Astrocyte (in vitro differentiated cells and primary cell): ENCODE results near the gene GALK2. TPM values are rescaled to one million over a fixed set of nuclear protein-coding genes. Genes with fewer than 3 reads are reported as not detected.

Source experiments
- DNase-seq: peaks from one replicate; pipeline ENCODE4 v3.0.0-alpha.2; 2010; ENCODE audit warnings: low read depth
- FAIRE-seq: peaks from 2 replicates; lab custom pipeline; 2011; peaks lifted over from hg19 to GRCh38; lab: Jason Lieb, UNC
- H2AFZ ChIP-seq: 2 replicates; pipeline ENCODE4 v1.6.0; 2012; ENCODE audit warnings: low read depth, low read length, inconsistent platforms
- H3K27ac ChIP-seq: 2 replicates; pipeline ENCODE4 v1.5.1; 2011; ENCODE audit warnings: low read depth, low read length, inconsistent platforms
- H3K27me3 ChIP-seq: 2 replicates; pipeline ENCODE4 v1.6.0; 2011; ENCODE audit warnings: low read length, inconsistent platforms; ENCODE audit not compliant: insufficient read depth
- H3K36me3 ChIP-seq: 2 replicates; pipeline ENCODE4 v1.5.1; 2011; ENCODE audit warnings: low read length, inconsistent platforms; ENCODE audit not compliant: insufficient read depth
- H3K4me1 ChIP-seq: 2 replicates; pipeline ENCODE4 v1.5.1; 2011; ENCODE audit warnings: low read length, inconsistent platforms; ENCODE audit not compliant: insufficient read depth
- H3K4me2 ChIP-seq: 2 replicates; pipeline ENCODE4 v1.6.0; 2012; ENCODE audit warnings: low read length, inconsistent platforms
- H3K4me3 ChIP-seq: 2 replicates; pipeline ENCODE4 v1.5.1; 2011; ENCODE audit warnings: low read depth, mild to moderate bottlenecking, low read length, inconsistent platforms; ENCODE audit not compliant: insufficient read depth
- H3K79me2 ChIP-seq: 2 replicates; pipeline ENCODE4 v1.6.0; 2012; ENCODE audit warnings: mild to moderate bottlenecking, low read length, inconsistent platforms; ENCODE audit not compliant: insufficient read depth
- H3K9ac ChIP-seq: 2 replicates; pipeline ENCODE4 v1.6.0; 2012; ENCODE audit warnings: mild to moderate bottlenecking, low read length, inconsistent platforms
- H3K9me3 ChIP-seq: 2 replicates; pipeline ENCODE4 v1.5.1; 2012; ENCODE audit warnings: low read depth, mild to moderate bottlenecking, low read length, inconsistent platforms; ENCODE audit not compliant: insufficient read depth
- H4K20me1 ChIP-seq: 2 replicates; pipeline ENCODE4 v1.6.0; 2012; ENCODE audit warnings: low read length, inconsistent platforms; ENCODE audit not compliant: insufficient read depth
- H3K27ac Mint-ChIP-seq: one replicate; pipeline ENCODE4 v1.8.0; 2021; ENCODE audit warnings: mild to moderate bottlenecking, mixed read lengths; ENCODE audit not compliant: unreplicated experiment
- H3K27me3 Mint-ChIP-seq: one replicate; pipeline ENCODE4 v1.8.0; 2021; ENCODE audit warnings: low read depth, mixed read lengths; ENCODE audit not compliant: unreplicated experiment
- H3K36me3 Mint-ChIP-seq: one replicate; pipeline ENCODE4 v1.8.0; 2021; ENCODE audit warnings: low read depth, mixed read lengths; ENCODE audit not compliant: unreplicated experiment
- H3K4me1 Mint-ChIP-seq: one replicate; pipeline ENCODE4 v1.8.0; 2021; ENCODE audit warnings: low read depth, mixed read lengths; ENCODE audit not compliant: unreplicated experiment
- H3K4me3 Mint-ChIP-seq: one replicate; pipeline ENCODE4 v1.8.0; 2021; ENCODE audit warnings: mild to moderate bottlenecking, moderate library complexity, mixed read lengths; ENCODE audit not compliant: unreplicated experiment
- H3K9me3 Mint-ChIP-seq: one replicate; pipeline ENCODE4 v1.8.0; 2021; ENCODE audit warnings: mild to moderate bottlenecking, mixed read lengths; ENCODE audit not compliant: unreplicated experiment
- EZH2 ChIP-seq: IDR thresholded peaks from 2 replicates; pipeline ENCODE4 v1.6.1; 2012; ENCODE audit warnings: mild to moderate bottlenecking, low read length, inconsistent platforms; ENCODE audit not compliant: insufficient read depth
- total RNA-seq: library from RNA; stranded (reverse); gene quantifications from 2 replicates; pipeline ENCODE4 v1.2.1, GENCODE V29; 2021
- TF ChIP-seq, protein P1 (sequence below): IDR thresholded peaks from 2 replicates; pipeline ENCODE4 v1.5.1; 2011; ENCODE audit warnings: low read depth, mild to moderate bottlenecking, inconsistent platforms, low read length, moderate library complexity; ENCODE audit not compliant: insufficient read depth

The GALK2 gene
- total RNA-seq, 1 donor from 2014 or later, result 21.4 TPM

DNA sequence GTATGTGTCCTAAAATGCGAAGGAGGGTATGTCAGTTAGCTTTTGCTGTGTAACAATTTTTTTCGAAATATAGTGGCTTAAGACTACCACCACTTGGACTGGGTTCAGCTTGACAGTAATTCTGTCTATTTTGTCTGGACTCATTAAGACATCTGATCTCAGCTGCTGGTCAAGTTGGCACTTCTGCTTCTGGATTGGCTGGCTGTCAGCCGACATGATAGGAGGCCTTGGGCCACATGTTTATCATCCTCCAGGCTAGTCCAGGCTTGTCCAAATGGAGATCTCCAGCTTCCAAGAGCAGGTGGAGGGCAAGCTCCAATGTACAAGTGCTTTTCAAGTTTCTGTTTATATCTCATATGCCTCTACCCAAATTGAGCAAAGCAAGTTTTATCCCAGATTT, 95.9 kb downstream of the GALK2 start:
- Histone ChIP-seq H3K4me2 (no peak overlapping the region), H3K27me3 (no peaks in the 10 kb centered on the region), H3K79me2 (peaks cover 3% of the 10 kb centered on the region), H3K27ac (no peak overlapping the region), H3K36me3 (no peaks in the 10 kb centered on the region), H4K20me1 (peaks cover 4% of the 10 kb centered on the region), H3K4me1 (peaks cover 3% of the 10 kb centered on the region), H3K4me3 (no peak overlapping the region), H3K9ac (no peak overlapping the region), H2AFZ (no peak overlapping the region), H3K9me3 (no peaks in the 10 kb centered on the region)
- Mint-ChIP-seq H3K27ac (no peak overlapping the region), H3K27me3 (no peaks in the 10 kb centered on the region), H3K9me3 (peaks cover 6% of the 10 kb centered on the region), H3K4me3 (no peak overlapping the region), H3K36me3 (peaks cover 15% of the 10 kb centered on the region), H3K4me1 (peaks cover 8% of the 10 kb centered on the region)
- DNase-seq (no peak), FAIRE-seq (no peak)
- no peak for TF ChIP-seq EZH2
- TF ChIP-seq, protein P1, sequence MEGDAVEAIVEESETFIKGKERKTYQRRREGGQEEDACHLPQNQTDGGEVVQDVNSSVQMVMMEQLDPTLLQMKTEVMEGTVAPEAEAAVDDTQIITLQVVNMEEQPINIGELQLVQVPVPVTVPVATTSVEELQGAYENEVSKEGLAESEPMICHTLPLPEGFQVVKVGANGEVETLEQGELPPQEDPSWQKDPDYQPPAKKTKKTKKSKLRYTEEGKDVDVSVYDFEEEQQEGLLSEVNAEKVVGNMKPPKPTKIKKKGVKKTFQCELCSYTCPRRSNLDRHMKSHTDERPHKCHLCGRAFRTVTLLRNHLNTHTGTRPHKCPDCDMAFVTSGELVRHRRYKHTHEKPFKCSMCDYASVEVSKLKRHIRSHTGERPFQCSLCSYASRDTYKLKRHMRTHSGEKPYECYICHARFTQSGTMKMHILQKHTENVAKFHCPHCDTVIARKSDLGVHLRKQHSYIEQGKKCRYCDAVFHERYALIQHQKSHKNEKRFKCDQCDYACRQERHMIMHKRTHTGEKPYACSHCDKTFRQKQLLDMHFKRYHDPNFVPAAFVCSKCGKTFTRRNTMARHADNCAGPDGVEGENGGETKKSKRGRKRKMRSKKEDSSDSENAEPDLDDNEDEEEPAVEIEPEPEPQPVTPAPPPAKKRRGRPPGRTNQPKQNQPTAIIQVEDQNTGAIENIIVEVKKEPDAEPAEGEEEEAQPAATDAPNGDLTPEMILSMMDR, result no peak

GRCh38 chr15:49270541-49271421, 100.7 kb downstream of the GALK2 start:
- H2AFZ ChIP-seq, result no peak overlapping the region
- H3K27me3 Mint-ChIP-seq, result no peaks in the 10 kb centered on the region
- no peak overlapping the region for H3K4me3 ChIP-seq
- H3K9me3 ChIP-seq, result no peaks in the 10 kb centered on the region
- peaks cover 9% of the 10 kb centered on the region for H3K36me3 Mint-ChIP-seq
- H3K4me1 Mint-ChIP-seq, result peaks cover 14% of the 10 kb centered on the region
- H3K9me3 Mint-ChIP-seq, result peaks cover under 1% of the 10 kb centered on the region
- H3K4me3 Mint-ChIP-seq, result no peak overlapping the region
- H3K4me2 ChIP-seq, result peak overlapping the region; percentile 17
- DNase-seq (peak; percentile 96), FAIRE-seq (peak; percentile 65)
- peaks cover 10% of the 10 kb centered on the region for H3K4me1 ChIP-seq
- H3K27me3 ChIP-seq, result no peaks in the 10 kb centered on the region
- no peak for TF ChIP-seq EZH2
- TF ChIP-seq, protein P1, result no peak
- no peak overlapping the region for H3K27ac Mint-ChIP-seq
- H3K79me2 ChIP-seq, result no peaks in the 10 kb centered on the region
- no peak overlapping the region for H3K9ac ChIP-seq
- no peak overlapping the region for H3K27ac ChIP-seq
- peaks cover 7% of the 10 kb centered on the region for H4K20me1 ChIP-seq
- peaks cover 6% of the 10 kb centered on the region for H3K36me3 ChIP-seq
